H9 (cell line): Measurements from ENCODE around the gene SCN10A. TPM values are rescaled to one million over a fixed set of nuclear protein-coding genes. Genes with fewer than 3 reads are reported as not detected.

Experiments
- DNase-seq: peaks from one replicate; pipeline ENCODE4 v3.0.0-alpha.2; 2017
- H2AFZ ChIP-seq: one replicate; pipeline ENCODE4 v1.6.1; 2013; ENCODE audit warnings: mild to moderate bottlenecking, low read length, control low read depth, moderate library complexity
- H2AK5ac ChIP-seq: 2 replicates; pipeline ENCODE4 v1.6.1; 2013; ENCODE audit warnings: low read length, control low read depth, mixed read lengths; ENCODE audit not compliant: insufficient read length
- H2BK120ac ChIP-seq: one replicate; pipeline ENCODE4 v1.6.1; 2013; ENCODE audit warnings: low read depth, mild to moderate bottlenecking, low read length, control low read depth, inconsistent platforms; ENCODE audit not compliant: poor library complexity, severe bottlenecking
- H2BK12ac ChIP-seq: 2 replicates; pipeline ENCODE4 v1.6.1; 2013; ENCODE audit warnings: low read length, control low read depth, mixed read lengths, low read depth; ENCODE audit not compliant: insufficient read length
- H2BK15ac ChIP-seq: 2 replicates; pipeline ENCODE4 v1.6.1; 2013; ENCODE audit warnings: low read depth, low read length, control low read depth
- H2BK20ac ChIP-seq: one replicate; pipeline ENCODE4 v1.6.1; 2013; ENCODE audit warnings: low read depth, mild to moderate bottlenecking, low read length, control low read depth, inconsistent platforms; ENCODE audit not compliant: poor library complexity, severe bottlenecking
- H2BK5ac ChIP-seq: 2 replicates; pipeline ENCODE4 v1.6.1; 2013; ENCODE audit warnings: low read length, control low read depth, mixed read lengths; ENCODE audit not compliant: insufficient read length
- H3K14ac ChIP-seq: 2 replicates; pipeline ENCODE4 v1.6.1; 2013; ENCODE audit warnings: low read length, control low read depth; ENCODE audit not compliant: insufficient read depth
- H3K18ac ChIP-seq: 2 replicates; pipeline ENCODE4 v1.6.1; 2013; ENCODE audit warnings: low read depth, mild to moderate bottlenecking, mixed read lengths, low read length, control low read depth; ENCODE audit not compliant: insufficient read length
- H3K23ac ChIP-seq: 2 replicates; pipeline ENCODE4 v1.6.1; 2013; ENCODE audit warnings: low read length, control low read depth, mixed read lengths, low read depth; ENCODE audit not compliant: insufficient read length
- H3K23me2 ChIP-seq: 2 replicates; pipeline ENCODE4 v1.6.1; 2013; ENCODE audit warnings: low read depth, mild to moderate bottlenecking, mixed read lengths, low read length, control low read depth; ENCODE audit not compliant: insufficient read length, poor library complexity, severe bottlenecking
- H3K27ac ChIP-seq: 2 replicates; pipeline ENCODE4 v1.5.1; 2013; ENCODE audit warnings: low read length, control low read depth, mixed read lengths, low read depth; ENCODE audit not compliant: insufficient read length
- H3K27me3 ChIP-seq: 2 replicates; pipeline ENCODE4 v1.6.1; 2013; ENCODE audit warnings: low read length, control low read depth, inconsistent platforms; ENCODE audit not compliant: insufficient read depth
- H3K4ac ChIP-seq: 2 replicates; pipeline ENCODE4 v1.6.1; 2013; ENCODE audit warnings: low read depth, mild to moderate bottlenecking, control low read depth, inconsistent platforms, low read length, moderate library complexity
- H3K4me1 ChIP-seq: 2 replicates; pipeline ENCODE4 v1.6.1; 2013; ENCODE audit warnings: low read length, control low read depth, inconsistent platforms; ENCODE audit not compliant: insufficient read depth
- H3K4me2 ChIP-seq: 2 replicates; pipeline ENCODE4 v1.6.1; 2013; ENCODE audit warnings: low read length, control low read depth, mixed read lengths; ENCODE audit not compliant: insufficient read length, insufficient read depth
- H3K56ac ChIP-seq: 2 replicates; pipeline ENCODE4 v1.6.1; 2013; ENCODE audit warnings: low read depth, mild to moderate bottlenecking, mixed read lengths, low read length, control low read depth; ENCODE audit not compliant: insufficient read length
- H3K79me1 ChIP-seq: 2 replicates; pipeline ENCODE4 v1.6.1; 2013; ENCODE audit warnings: low read depth, mild to moderate bottlenecking, moderate library complexity, low read length, control low read depth, inconsistent platforms; ENCODE audit not compliant: insufficient read depth, poor library complexity, severe bottlenecking
- H3K79me2 ChIP-seq: 2 replicates; pipeline ENCODE4 v1.6.1; 2013; ENCODE audit warnings: low read length, control low read depth, inconsistent platforms; ENCODE audit not compliant: insufficient read depth
- H3K9ac ChIP-seq: 2 replicates; pipeline ENCODE4 v1.6.1; 2013; ENCODE audit warnings: low read length, control low read depth, mixed read lengths; ENCODE audit not compliant: insufficient read length; ENCODE audit errors: extremely low read depth
- H3K9me3 ChIP-seq: one replicate; pipeline ENCODE4 v1.6.1; 2013; ENCODE audit warnings: low read depth, low read length, inconsistent platforms; ENCODE audit not compliant: control insufficient read depth
- H3T11ph ChIP-seq: one replicate; pipeline ENCODE4 v1.6.1; 2013; ENCODE audit warnings: mild to moderate bottlenecking, low read length, control low read depth, inconsistent platforms
- H4K20me1 ChIP-seq: one replicate; pipeline ENCODE4 v1.6.1; 2013; ENCODE audit not compliant: control insufficient read depth, insufficient read length, insufficient read depth
- H4K5ac ChIP-seq: 2 replicates; pipeline ENCODE4 v1.6.1; 2013; ENCODE audit warnings: low read depth, mild to moderate bottlenecking, mixed read lengths, low read length, control low read depth; ENCODE audit not compliant: insufficient read length
- H4K8ac ChIP-seq: replicated peaks from 2 replicates; pipeline ENCODE4 v1.6.1; 2013; ENCODE audit warnings: low read length, control low read depth, mixed read lengths, low read depth; ENCODE audit not compliant: insufficient read length
- H4K91ac ChIP-seq: 2 replicates; pipeline ENCODE4 v1.6.1; 2013; ENCODE audit warnings: low read depth, mild to moderate bottlenecking, moderate library complexity, mixed read lengths, low read length, control low read depth; ENCODE audit not compliant: insufficient read length
- H3K27ac Mint-ChIP-seq, 3 experiments: 2 replicates in 2 of 3; 3 replicates in 1 of 3; pipeline ENCODE4 v1.8.0; 2020 to 2021; ENCODE audit warnings: mixed read lengths in 3 of 3, mild to moderate bottlenecking in 1 of 3, moderate library complexity in 1 of 3
- H3K27me3 Mint-ChIP-seq: 2 replicates; pipeline ENCODE4 v1.8.0; 2021; ENCODE audit warnings: low read depth, mild to moderate bottlenecking, moderate library complexity, mixed read lengths
- H3K36me3 Mint-ChIP-seq, 3 experiments: 2 replicates in 2 of 3; 3 replicates in 1 of 3; pipeline ENCODE4 v1.8.0; 2020 to 2021; ENCODE audit warnings: low read depth in 3 of 3, mixed read lengths in 3 of 3; ENCODE audit not compliant: insufficient read depth in 1 of 3
- H3K4me1 Mint-ChIP-seq, 2 experiments: 2 replicates each; pipeline ENCODE4 v1.8.0; 2020; ENCODE audit warnings: mixed read lengths in 2 of 2
- H3K4me3 Mint-ChIP-seq, 2 experiments: 2 replicates in 1 of 2; 3 replicates in 1 of 2; pipeline ENCODE4 v1.8.0; 2020 to 2021; ENCODE audit warnings: mild to moderate bottlenecking in 2 of 2, mixed read lengths in 2 of 2, moderate library complexity in 1 of 2
- H3K9me3 Mint-ChIP-seq, 2 experiments: 2 replicates in 1 of 2; 3 replicates in 1 of 2; pipeline ENCODE4 v1.8.0; 2020; ENCODE audit warnings: mild to moderate bottlenecking in 2 of 2, mixed read lengths in 2 of 2, moderate library complexity in 1 of 2
- CTCF ChIP-seq: fragments of 200-600 bp; sonication (generic); conservative IDR thresholded peaks from 3 replicates; pipeline ENCODE4 v1.8.0; 2021; ENCODE audit warnings: antibody characterized with exemption, mild to moderate bottlenecking
- WGBS: extraction: QIAGEN DNeasy Blood & Tissue Kit; methylation state at CpG from one replicate; pipeline ENCODE4 v1.1.7; 2013; ENCODE audit warnings: missing lambda C conversion rate, low lambda C conversion rate, mixed read lengths; ENCODE audit not compliant: insufficient read length; ENCODE audit errors: extremely low coverage; 5-methylcytosine and 5-hydroxymethylcytosine counted together
- total RNA-seq: library from RNA; stranded (reverse); gene quantifications from 2 replicates; pipeline ENCODE4 v1.2.1, GENCODE V29; 2021

The SCN10A gene
- total RNA-seq, 1 experiment from 2014 or later: not detected

DNA sequence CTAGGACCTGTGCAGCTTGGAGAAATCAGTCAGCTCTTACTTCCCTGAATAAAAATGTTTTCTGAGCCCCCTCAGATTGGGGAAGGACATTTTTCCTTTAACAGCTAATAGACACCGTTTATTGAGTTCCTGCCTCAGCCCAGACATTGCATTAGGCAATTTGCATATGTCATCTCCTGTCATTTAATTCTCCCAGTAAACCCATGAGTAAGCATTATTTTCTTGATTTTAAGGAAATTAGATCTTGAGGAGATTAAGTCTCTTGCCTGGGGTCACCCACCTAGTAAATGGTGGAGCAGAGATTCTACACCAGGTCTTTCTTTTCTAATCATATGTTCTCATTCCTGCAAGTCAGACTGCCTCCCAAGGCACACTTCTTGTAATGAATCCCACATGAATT, 88.0 kb downstream of the SCN10A start:
- no peak for DNase-seq
- Mint-ChIP-seq H3K9me3 (no peaks in the 10 kb centered on the region), H3K4me3 (no peak overlapping the region), H3K36me3 (no peaks in the 10 kb centered on the region), H3K4me1 (peaks cover 0 to 3% of the 10 kb centered on the region in 2 experiments; a peak in 2 of 4 replicates), H3K27ac (no peak overlapping the region), H3K27me3 (peaks cover 10% of the 10 kb centered on the region)
- no peak overlapping the region for H4K5ac ChIP-seq
- H3T11ph ChIP-seq: no peak overlapping the region
- H2AFZ ChIP-seq: no peak overlapping the region
- H4K8ac ChIP-seq: no peak overlapping the region
- H3K14ac ChIP-seq: no peak overlapping the region
- no peak overlapping the region for H2BK12ac ChIP-seq
- no peak overlapping the region for H3K4me2 ChIP-seq
- no peak overlapping the region for H3K18ac ChIP-seq
- no peak for TF ChIP-seq CTCF
- H3K27ac ChIP-seq: no peak overlapping the region
- no peak overlapping the region for H3K23ac ChIP-seq
- no peak overlapping the region for H3K56ac ChIP-seq
- no peaks in the 10 kb centered on the region for H3K79me1 ChIP-seq
- no peak overlapping the region for H3K4ac ChIP-seq
- no peak overlapping the region for H2AK5ac ChIP-seq
- no peak overlapping the region for H2BK120ac ChIP-seq
- no peaks in the 10 kb centered on the region for H3K23me2 ChIP-seq
- no peak overlapping the region for H2BK5ac ChIP-seq
- H4K20me1 ChIP-seq: no peaks in the 10 kb centered on the region
- no peaks in the 10 kb centered on the region for H3K4me1 ChIP-seq
- H3K9me3 ChIP-seq: no peaks in the 10 kb centered on the region
- whole genome bisulfite sequencing: no CpG with 5 or more reads among the region's 1 CpG
- H4K91ac ChIP-seq: no peak overlapping the region
- H3K79me2 ChIP-seq: no peaks in the 10 kb centered on the region
- no peak overlapping the region for H2BK15ac ChIP-seq
- no peaks in the 10 kb centered on the region for H3K27me3 ChIP-seq
- no peak overlapping the region for H3K9ac ChIP-seq
- no peak overlapping the region for H2BK20ac ChIP-seq
